Osteoblast (primary cell): ENCODE data around the gene NDE1. TPM values are rescaled to one million over a fixed set of nuclear protein-coding genes. Genes with fewer than 3 reads are reported as not detected.

ENCODE experiments used
- DNase-seq: peaks from one replicate; pipeline ENCODE4 v3.0.0; 2011; ENCODE audit warnings: low spot score, mixed read lengths; ENCODE audit not compliant: insufficient read length; ENCODE audit errors: missing footprints
- H2AFZ ChIP-seq: 2 replicates; pipeline ENCODE4 v1.6.0; 2011; ENCODE audit warnings: mild to moderate bottlenecking, low read length
- H3K27ac ChIP-seq: 2 replicates; pipeline ENCODE4 v1.5.1; 2011; ENCODE audit warnings: mild to moderate bottlenecking, low read depth, low read length, moderate library complexity
- H3K27me3 ChIP-seq: 2 replicates; pipeline ENCODE4 v1.6.0; 2012; ENCODE audit warnings: mild to moderate bottlenecking, control low read depth, inconsistent platforms, low read length, moderate library complexity; ENCODE audit not compliant: insufficient read depth
- H3K36me3 ChIP-seq: 2 replicates; pipeline ENCODE4 v1.5.1; 2011; ENCODE audit warnings: mild to moderate bottlenecking, low read length, control low read depth, moderate library complexity; ENCODE audit not compliant: insufficient read depth
- H3K4me1 ChIP-seq: 2 replicates; pipeline ENCODE4 v1.5.1; 2011; ENCODE audit warnings: mild to moderate bottlenecking, low read length, control low read depth, moderate library complexity; ENCODE audit not compliant: insufficient read depth
- H3K4me2 ChIP-seq: 2 replicates; pipeline ENCODE4 v1.6.0; 2011; ENCODE audit warnings: mild to moderate bottlenecking, low read length; ENCODE audit not compliant: insufficient read depth
- H3K4me3 ChIP-seq: fragments of 200-600 bp; sonication (generic); 3 replicates; pipeline ENCODE4 v1.5.1; 2012; ENCODE audit warnings: mild to moderate bottlenecking, low read length, inconsistent platforms; ENCODE audit not compliant: insufficient read depth
- H3K79me2 ChIP-seq: 2 replicates; pipeline ENCODE4 v1.6.0; 2012; ENCODE audit warnings: mild to moderate bottlenecking, low read length, control low read depth, inconsistent platforms; ENCODE audit not compliant: insufficient read depth
- H3K9me3 ChIP-seq: 2 replicates; pipeline ENCODE4 v1.5.1; 2011; ENCODE audit warnings: low read depth, low read length, control low read depth
- H4K20me1 ChIP-seq: 2 replicates; pipeline ENCODE4 v1.6.0; 2012; ENCODE audit warnings: mild to moderate bottlenecking, low read length, control low read depth; ENCODE audit not compliant: insufficient read depth
- CTCF ChIP-seq: IDR thresholded peaks from 2 replicates; pipeline ENCODE4 v1.5.1; 2011; ENCODE audit warnings: mild to moderate bottlenecking, low read depth, low read length, moderate library complexity; ENCODE audit errors: extremely low read depth
- total RNA-seq: library from RNA; depleted of rRNA; stranded (reverse); fragments of >200 nt; gene quantifications from 2 replicates; pipeline ENCODE4 v1.2.3, GENCODE V29; 2012

NDE1 gene
- total RNA-seq, 1 donor, result 31.5 TPM

- TF ChIP-seq CTCF, result no peak
- Histone ChIP-seq H3K36me3 (peaks cover 42% of the 10 kb centered on the region), H2AFZ (no peak overlapping the region)
Measured at GRCh38 chr16:15611610-15612009, 38.4 kb upstream of the NDE1 start.

GRCh38 chr16:15613676-15614075 lies 36.4 kb upstream of the NDE1 start:
- no peaks in the 10 kb centered on the region for H3K27me3 ChIP-seq
- no peaks in the 10 kb centered on the region for H4K20me1 ChIP-seq
- H2AFZ ChIP-seq, result no peak overlapping the region
- no peak overlapping the region for H3K27ac ChIP-seq
- no peaks in the 10 kb centered on the region for H3K9me3 ChIP-seq
- H3K36me3 ChIP-seq, result peaks cover 50% of the 10 kb centered on the region
- no peaks in the 10 kb centered on the region for H3K79me2 ChIP-seq
- no peak overlapping the region for H3K4me3 ChIP-seq
- no peak for TF ChIP-seq CTCF
- H3K4me1 ChIP-seq, result peaks cover 27% of the 10 kb centered on the region
- DNase-seq, result no peak
- H3K4me2 ChIP-seq, result no peak overlapping the region

More at GRCh38 chr16:15611610-15612009, 38.4 kb upstream of the NDE1 start:
- Histone ChIP-seq H3K79me2 (no peaks in the 10 kb centered on the region), H3K27me3 (no peaks in the 10 kb centered on the region), H3K9me3 (no peaks in the 10 kb centered on the region), H4K20me1 (no peaks in the 10 kb centered on the region), H3K27ac (peak overlapping the region; percentile 31), H3K4me3 (no peak overlapping the region), H3K4me1 (peaks cover 32% of the 10 kb centered on the region), H3K4me2 (no peak overlapping the region)
- DNase-seq, result no peak

- H3K9me3 ChIP-seq, result no peaks in the 10 kb centered on the region
- no peak overlapping the region for H3K4me3 ChIP-seq
- no peak overlapping the region for H3K27ac ChIP-seq
- no peak overlapping the region for H2AFZ ChIP-seq
- no peaks in the 10 kb centered on the region for H3K79me2 ChIP-seq
- H3K36me3 ChIP-seq, result peaks cover 37% of the 10 kb centered on the region
- DNase-seq, result no peak
- TF ChIP-seq CTCF, result no peak
- peaks cover 37% of the 10 kb centered on the region for H3K4me1 ChIP-seq
- no peaks in the 10 kb centered on the region for H4K20me1 ChIP-seq
- H3K4me2 ChIP-seq, result no peak overlapping the region
- no peaks in the 10 kb centered on the region for H3K27me3 ChIP-seq
Measured at GRCh38 chr16:15616012-15616411, 34.0 kb upstream of the NDE1 start.

- Histone ChIP-seq H3K4me3 (no peak overlapping the region), H3K79me2 (no peaks in the 10 kb centered on the region), H3K27ac (no peak overlapping the region), H2AFZ (no peak overlapping the region), H3K27me3 (no peaks in the 10 kb centered on the region), H3K4me1 (peaks cover 34% of the 10 kb centered on the region), H3K4me2 (no peak overlapping the region), H3K36me3 (peaks cover 35% of the 10 kb centered on the region), H3K9me3 (no peaks in the 10 kb centered on the region), H4K20me1 (no peaks in the 10 kb centered on the region)
- TF ChIP-seq CTCF, result no peak
- no peak for DNase-seq
Measured at GRCh38 chr16:15616475-15617165, 33.4 kb upstream of the NDE1 start.
